Measurements from ENCODE around the gene INTS2. TPM values are rescaled to one million over a fixed set of nuclear protein-coding genes. Genes with fewer than 3 reads are reported as not detected.

Gene INTS2
- polyA plus RNA-seq, 1 of the 3 experiments (the other 2 are of a cell fraction) = 6.7 TPM

GRCh38 chr17:61834610-61835009, 93.2 kb downstream of the INTS2 start (continued):
- TF ChIP-seq TEAD4 (IDR thresholded peaks at IDR 0.05; ENCODE audit: borderline replicate concordance, insufficient read depth) (no peak), TAF1 (IDR thresholded peaks at IDR 0.05; ENCODE audit: borderline replicate concordance, low read depth, low read length) (no peak), ELF1 (IDR thresholded peaks at IDR 0.05) (no peak), YY1 (IDR thresholded peaks at IDR 0.05; ENCODE audit: low read depth) (no peak), MXI1 (IDR thresholded peaks at IDR 0.05; ENCODE audit: low read depth, low read length) (no peak)

- no peak overlapping the region for H3K4me3 ChIP-seq (ENCODE audit: low read depth in 2 of 2, low read length in 1 of 2)
- TF ChIP-seq JUND (IDR thresholded peaks at IDR 0.05) (0 out of 2 replicates have a peak, but pooled peaks have one; percentile 37), RXRA (IDR thresholded peaks at IDR 0.05; ENCODE audit: borderline replicate concordance, low read depth) (no peak), FOSL2 (IDR thresholded peaks at IDR 0.05; ENCODE audit: borderline replicate concordance, low read depth) (peak; percentile 62; the same call in 1 of the 2 replicates)
- 92% methylated on average over 7 of the region's 7 CpGs for WGBS (ENCODE audit: low lambda C conversion rate)
- peak overlapping the region; percentile 3; the same call in 1 of the 2 replicates for H2AFZ ChIP-seq (ENCODE audit: low read depth)
- ChIA-PET CTCF (interaction anchor here (0.9 to 3.0 kb wide), 11 partner anchors 9 to 861 kb away, joined by 3 to 21 read pairs (median 3); no protein-coding TSS in a partner anchor), POLR2A (interaction anchor here (0.6 kb wide), 1 partner anchor 794 kb away, joined by 3 read pairs; no protein-coding TSS in a partner anchor)
- peaks cover 14% of the 10 kb centered on the region for H3F3A ChIP-seq (replicated peaks; ENCODE audit: insufficient read depth)
- DNase-seq = no peak
- H3K27ac ChIP-seq (ENCODE audit: low read depth in 2 of 2, low read length in 1 of 2) = no peak overlapping the region
- H4K20me1 ChIP-seq (ENCODE audit: insufficient read depth) = no peaks in the 10 kb centered on the region
- peaks cover 2% of the 10 kb centered on the region; the same call in 1 of the 2 replicates for H3K9me3 ChIP-seq
- H3K36me3 ChIP-seq (replicated peaks in 1 of 2; ENCODE audit: control insufficient read depth in 1 of 2, insufficient read depth in 2 of 2, low read length in 1 of 2) = peaks cover 0 to 29% of the 10 kb centered on the region in 2 experiments
- peaks cover 5% of the 10 kb centered on the region; the same call in 1 of the 2 replicates for H3K79me2 ChIP-seq (ENCODE audit: insufficient read depth)
- H3K4me2 ChIP-seq = no peak overlapping the region
- no peaks in the 10 kb centered on the region for H3K27me3 ChIP-seq (ENCODE audit: insufficient read depth)
- H3K9me2 ChIP-seq = no peaks in the 10 kb centered on the region
- no peak overlapping the region for H3K9ac ChIP-seq
- peaks cover 0 to 3% of the 10 kb centered on the region in 2 experiments; a peak in 2 of 4 replicates for H3K4me1 ChIP-seq (ENCODE audit: control insufficient read depth in 1 of 2, insufficient read depth in 2 of 2, low read depth in 1 of 2, low read length in 1 of 2)
Measured at GRCh38 chr17:61833536-61834193, 94.1 kb downstream of the INTS2 start.

GRCh38 chr17:61832463-61832862, 95.3 kb downstream of the INTS2 start:
- no peak overlapping the region for H3K9ac ChIP-seq
- peaks cover 12% of the 10 kb centered on the region; the same call in 1 of the 2 replicates for H3K79me2 ChIP-seq (ENCODE audit: insufficient read depth)
- POLR2A ChIA-PET = no interaction called here
- no peaks in the 10 kb centered on the region for H3K27me3 ChIP-seq (ENCODE audit: insufficient read depth)
- peaks cover 11% of the 10 kb centered on the region; the same call in 1 of the 2 replicates for H3K9me3 ChIP-seq
- H3K27ac ChIP-seq (ENCODE audit: low read depth in 2 of 2, low read length in 1 of 2) = no peak overlapping the region
- H3F3A ChIP-seq (replicated peaks; ENCODE audit: insufficient read depth) = peaks cover 8% of the 10 kb centered on the region
- H3K36me3 ChIP-seq (replicated peaks in 1 of 2; ENCODE audit: control insufficient read depth in 1 of 2, insufficient read depth in 2 of 2, low read length in 1 of 2) = peaks cover 0 to 37% of the 10 kb centered on the region in 2 experiments
- CTCF ChIA-PET = interaction anchor here (3.0 kb wide), 1 partner anchor 420 kb away, joined by 21 read pairs; no protein-coding TSS in a partner anchor
- no peak for DNase-seq
- no peak overlapping the region for H2AFZ ChIP-seq (ENCODE audit: low read depth)
- no peak for TF ChIP-seq RXRA (IDR thresholded peaks at IDR 0.05; ENCODE audit: borderline replicate concordance, low read depth)
- no peak for TF ChIP-seq SIN3A (IDR thresholded peaks at IDR 0.05; ENCODE audit: borderline replicate concordance, low read depth, low read length)
- no peaks in the 10 kb centered on the region for H3K9me2 ChIP-seq
- H3K4me2 ChIP-seq = no peak overlapping the region
- WGBS (ENCODE audit: low lambda C conversion rate) = 98% methylated on average over 3 of the region's 3 CpGs
- H3K4me1 ChIP-seq (ENCODE audit: control insufficient read depth in 1 of 2, insufficient read depth in 2 of 2, low read depth in 1 of 2, low read length in 1 of 2) = peaks cover 0 to 3% of the 10 kb centered on the region in 2 experiments; a peak in 2 of 4 replicates
- no peak overlapping the region for H3K4me3 ChIP-seq (ENCODE audit: low read depth in 2 of 2, low read length in 1 of 2)
- no peaks in the 10 kb centered on the region for H4K20me1 ChIP-seq (ENCODE audit: insufficient read depth)
